GM12873 (cell line): ENCODE measurements around the gene ENDOU.

Experiments used
- TF ChIP-seq, protein P1 (sequence below): IDR thresholded peaks from 2 replicates; pipeline ENCODE4 v1.5.1; 2012; ENCODE audit warnings: low read depth, mild to moderate bottlenecking, moderate library complexity, low read length, control low read depth; ENCODE audit not compliant: insufficient read depth; ENCODE audit errors: missing control alignments

ENDOU gene

DNA sequence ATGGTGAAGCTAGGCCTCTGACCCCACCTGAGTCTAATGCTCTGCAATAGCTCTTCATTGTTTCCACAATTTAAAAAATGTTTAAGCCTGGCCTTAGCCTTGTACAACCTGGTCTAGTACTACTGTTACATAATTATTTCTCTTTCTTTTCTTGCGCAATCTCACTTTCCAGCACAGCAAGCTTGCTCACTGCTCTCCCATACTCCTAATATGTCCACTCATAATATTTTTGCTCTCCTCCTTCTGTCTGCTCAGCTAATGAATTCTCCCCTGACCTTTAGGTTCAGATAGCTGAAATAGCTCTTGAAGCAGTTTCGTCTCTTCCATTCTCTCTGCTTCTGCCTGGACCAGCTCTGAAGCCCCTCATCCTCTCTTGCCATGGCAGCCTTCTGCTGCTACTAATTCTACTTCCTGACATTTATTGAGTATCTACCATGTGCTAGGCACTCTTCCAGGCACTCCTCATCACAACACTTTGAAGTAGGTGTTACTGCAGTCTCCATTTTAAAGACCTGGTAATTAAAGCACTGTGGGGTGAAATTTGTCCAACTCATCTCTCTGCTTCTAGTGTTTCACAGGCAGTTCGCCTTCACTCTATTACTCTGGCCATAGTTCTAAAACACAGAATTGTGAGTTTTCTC is 44.9 kb upstream of the ENDOU start:
- TF ChIP-seq, protein P1, sequence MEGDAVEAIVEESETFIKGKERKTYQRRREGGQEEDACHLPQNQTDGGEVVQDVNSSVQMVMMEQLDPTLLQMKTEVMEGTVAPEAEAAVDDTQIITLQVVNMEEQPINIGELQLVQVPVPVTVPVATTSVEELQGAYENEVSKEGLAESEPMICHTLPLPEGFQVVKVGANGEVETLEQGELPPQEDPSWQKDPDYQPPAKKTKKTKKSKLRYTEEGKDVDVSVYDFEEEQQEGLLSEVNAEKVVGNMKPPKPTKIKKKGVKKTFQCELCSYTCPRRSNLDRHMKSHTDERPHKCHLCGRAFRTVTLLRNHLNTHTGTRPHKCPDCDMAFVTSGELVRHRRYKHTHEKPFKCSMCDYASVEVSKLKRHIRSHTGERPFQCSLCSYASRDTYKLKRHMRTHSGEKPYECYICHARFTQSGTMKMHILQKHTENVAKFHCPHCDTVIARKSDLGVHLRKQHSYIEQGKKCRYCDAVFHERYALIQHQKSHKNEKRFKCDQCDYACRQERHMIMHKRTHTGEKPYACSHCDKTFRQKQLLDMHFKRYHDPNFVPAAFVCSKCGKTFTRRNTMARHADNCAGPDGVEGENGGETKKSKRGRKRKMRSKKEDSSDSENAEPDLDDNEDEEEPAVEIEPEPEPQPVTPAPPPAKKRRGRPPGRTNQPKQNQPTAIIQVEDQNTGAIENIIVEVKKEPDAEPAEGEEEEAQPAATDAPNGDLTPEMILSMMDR = no peak

DNA sequence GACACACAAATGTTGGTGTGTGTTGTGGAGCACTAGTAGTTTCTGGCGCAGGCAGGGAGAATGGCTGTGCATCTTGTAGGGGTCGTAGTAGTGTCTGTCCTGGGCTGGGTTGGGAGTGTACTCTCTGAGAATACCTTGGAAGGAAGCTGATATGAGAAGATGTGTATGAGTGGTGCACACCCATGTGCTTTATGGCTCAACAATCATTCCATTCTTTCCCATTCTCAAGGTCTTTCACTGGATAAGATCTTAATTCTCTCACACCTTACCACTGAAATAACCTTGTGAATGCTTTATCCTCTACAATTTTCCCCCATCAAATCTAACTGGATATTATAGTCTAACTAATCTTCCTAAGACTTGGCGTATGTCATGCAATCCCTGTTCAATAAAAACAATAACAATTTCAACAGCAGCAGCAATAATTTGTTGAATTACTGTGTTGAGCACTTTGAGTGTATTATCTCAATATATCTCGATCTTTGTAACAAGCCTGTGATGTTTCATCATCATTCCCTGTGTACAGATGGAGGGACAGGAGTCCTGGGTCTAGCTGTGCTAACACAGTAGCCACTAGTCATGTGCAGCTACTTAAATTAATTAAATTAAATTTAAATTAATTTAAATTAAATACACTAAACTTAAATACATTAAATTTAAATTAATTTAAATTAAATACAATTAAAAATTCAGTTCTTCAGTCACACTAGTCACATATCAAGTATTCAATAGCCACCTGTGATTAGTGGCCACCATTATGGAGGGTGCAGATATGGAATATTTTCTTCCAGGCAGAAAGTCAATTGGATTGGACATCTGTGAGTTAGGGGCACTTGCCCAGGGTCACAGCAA is 44.2 kb upstream of the ENDOU start:
- TF ChIP-seq, protein P1 = no peak

DNA sequence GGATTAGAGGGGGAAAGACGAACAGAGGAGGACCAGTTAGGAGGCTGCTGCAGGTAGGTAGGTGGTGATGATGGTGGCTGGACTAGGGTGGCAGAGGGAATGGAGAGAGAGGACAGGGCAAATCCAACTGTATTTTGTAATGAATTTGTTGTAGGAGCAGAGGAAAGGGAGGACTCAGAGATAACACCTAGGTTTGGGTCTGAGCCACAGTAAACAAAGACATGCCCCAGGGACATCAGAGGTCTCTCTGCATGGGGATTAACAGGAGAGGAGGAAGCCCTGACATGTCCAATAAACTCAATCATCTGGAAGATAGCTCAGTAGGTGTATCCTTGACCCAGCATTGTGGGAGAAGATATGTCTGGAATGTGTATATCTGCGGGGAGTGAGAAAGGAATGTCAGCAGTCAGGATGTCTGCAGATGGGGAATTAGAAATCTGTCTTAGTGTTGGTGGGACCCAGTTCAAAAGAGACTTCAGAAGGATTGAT is 43.1 kb upstream of the ENDOU start:
- TF ChIP-seq, protein P1 = no peak

GRCh38 chr12:47767216-47767724 is 42.0 kb upstream of the ENDOU start:
- TF ChIP-seq, protein P1 = peak; percentile 77

DNA sequence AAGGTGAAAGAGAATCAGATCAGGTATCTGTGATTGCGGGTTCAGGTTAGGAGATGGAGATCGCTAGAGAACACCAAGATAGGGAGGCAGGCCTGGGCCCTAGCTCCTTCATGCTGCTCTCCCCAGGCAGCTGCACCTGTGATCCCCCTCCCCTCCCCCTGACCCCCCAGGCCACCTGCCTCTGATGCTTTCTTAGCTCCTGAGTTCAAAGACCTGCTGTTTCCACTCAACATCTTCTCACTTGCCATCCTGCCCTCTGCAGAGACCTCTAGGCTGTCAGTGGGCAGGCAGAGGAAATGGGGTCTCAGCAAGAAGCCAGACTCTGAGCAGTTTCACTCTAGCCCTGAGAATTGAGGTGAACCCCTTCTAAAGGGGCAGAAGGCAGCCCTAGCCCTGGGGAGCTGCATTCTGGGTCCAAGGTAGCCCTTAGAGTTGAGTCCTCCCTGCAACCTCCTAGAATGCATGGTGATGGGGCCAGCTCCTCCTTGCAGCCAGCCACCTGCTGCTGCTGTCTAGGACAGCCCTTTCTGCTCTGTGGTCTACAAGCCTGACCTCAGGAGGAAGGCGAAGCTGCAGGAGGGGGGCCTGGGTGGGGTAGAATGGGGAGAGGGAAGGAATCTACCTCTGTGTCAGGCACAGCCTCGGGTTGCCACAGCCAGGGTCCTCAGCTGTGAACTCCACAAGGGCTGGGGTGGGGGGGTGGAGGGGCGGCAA is 41.4 kb upstream of the ENDOU start:
- TF ChIP-seq, protein P1 = no peak

GRCh38 chr12:47763481-47764346 is 38.4 kb upstream of the ENDOU start:
- TF ChIP-seq, protein P1 = no peak
